Erythroblast (primary cell): Measurements from ENCODE around the gene PLCD1.
"Not testable (repeated sequence)": the region's sequence is repeated elsewhere in the genome, so short reads cannot be mapped to it uniquely, and the experiment has no call there.

Experiments
- DNase-seq, 2 experiments: peaks; one replicate each; lab custom pipeline; 2025; lab: John Stamatoyannopoulos, UW
- GATA1 ChIP-seq: IDR thresholded peaks from 2 replicates; pipeline ENCODE4 v1.6.1; 2011; ENCODE audit warnings: low read depth, mild to moderate bottlenecking, control low read depth, low read length, moderate library complexity
- POLR2A ChIP-seq: IDR thresholded peaks from 2 replicates; pipeline ENCODE4 v1.6.1; 2011; ENCODE audit warnings: mild to moderate bottlenecking, low read length

PLCD1 gene

DNA sequence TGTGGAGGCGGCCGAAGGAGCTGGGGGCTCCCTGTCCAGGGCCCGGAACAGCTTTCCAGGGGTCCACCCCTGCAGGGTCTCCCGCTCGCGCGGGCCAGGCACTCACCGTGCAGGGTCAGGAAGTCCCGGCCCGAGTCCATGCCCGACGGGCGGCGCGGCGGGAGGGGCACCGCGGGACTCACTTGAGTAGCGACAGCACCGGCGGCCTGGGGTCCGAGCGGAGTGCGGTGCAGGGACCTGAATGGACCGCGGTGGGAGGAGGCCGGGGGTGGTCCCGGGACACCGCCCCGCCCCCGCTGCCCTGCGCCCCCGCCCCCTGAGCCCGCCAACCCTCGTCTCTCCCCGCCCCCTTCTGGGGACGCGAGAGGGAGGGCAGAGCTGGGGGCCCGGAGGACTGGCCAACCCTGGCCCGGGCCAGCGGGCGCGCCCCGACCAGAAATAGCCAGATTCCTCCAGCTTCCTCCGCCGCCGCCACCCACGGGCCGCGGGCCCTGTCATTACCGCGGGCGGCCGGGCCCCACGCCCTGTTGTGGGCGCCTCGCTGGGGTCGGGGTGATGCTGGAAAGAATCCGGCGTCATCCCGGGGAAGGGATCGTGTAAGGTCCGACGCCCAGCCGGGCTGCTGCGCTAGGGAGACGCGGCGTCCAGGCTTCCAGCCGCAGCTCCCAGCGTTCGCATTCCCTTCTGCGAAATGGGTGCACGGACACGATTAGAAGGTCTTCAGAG, at the start of gene PLCD1:
Gene PLCD1 (minus strand): TSS at position 243 of the 726 bp plus-strand sequence. CDS start 103 bp downstream, at position 140.
- TF ChIP-seq GATA1 (no peak), POLR2A (no peak)
- no peak for DNase-seq

DNA sequence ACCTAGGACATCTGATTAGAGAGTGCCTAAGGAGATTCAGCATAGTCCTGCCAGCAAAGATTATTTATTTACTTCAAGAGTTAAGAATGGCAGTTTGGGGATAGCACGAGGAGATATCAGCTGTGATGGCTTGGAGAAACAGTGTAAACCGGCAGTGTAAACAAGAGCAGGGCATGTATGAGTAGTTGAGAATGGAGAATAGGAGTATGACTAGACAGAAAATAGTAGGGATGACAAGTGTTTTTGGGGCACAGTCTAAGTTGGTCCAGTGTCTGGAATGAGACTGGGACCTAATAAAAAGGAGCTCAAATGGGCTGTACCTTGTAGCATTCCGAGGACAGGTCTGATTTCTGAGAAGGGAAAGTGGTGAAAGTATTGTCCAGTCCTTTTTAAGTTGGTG, 47.6 kb upstream of the PLCD1 start:
- DNase-seq: not testable (repeated sequence)

DNA sequence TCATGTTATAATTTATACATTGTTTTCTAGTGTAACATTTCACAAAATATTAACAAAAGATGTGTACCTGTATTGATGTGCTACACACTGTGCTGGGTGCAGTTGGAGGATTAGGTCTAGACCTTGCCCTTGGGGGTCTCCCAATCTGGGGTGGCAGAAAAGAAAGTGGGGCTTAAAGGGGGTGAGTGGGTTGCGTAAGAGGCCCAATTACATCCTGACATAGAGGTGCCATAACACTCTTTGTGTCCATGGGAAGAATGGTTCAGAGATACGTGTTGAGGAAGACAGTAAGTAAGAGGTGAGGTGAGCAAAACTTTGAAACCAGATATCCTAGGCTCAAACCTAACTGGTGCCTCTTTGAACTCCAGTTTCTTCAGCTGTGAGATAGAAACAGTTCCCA, 40.6 kb upstream of the PLCD1 start:
- no peak for TF ChIP-seq POLR2A
- TF ChIP-seq GATA1: no peak
- no peak for DNase-seq

DNA sequence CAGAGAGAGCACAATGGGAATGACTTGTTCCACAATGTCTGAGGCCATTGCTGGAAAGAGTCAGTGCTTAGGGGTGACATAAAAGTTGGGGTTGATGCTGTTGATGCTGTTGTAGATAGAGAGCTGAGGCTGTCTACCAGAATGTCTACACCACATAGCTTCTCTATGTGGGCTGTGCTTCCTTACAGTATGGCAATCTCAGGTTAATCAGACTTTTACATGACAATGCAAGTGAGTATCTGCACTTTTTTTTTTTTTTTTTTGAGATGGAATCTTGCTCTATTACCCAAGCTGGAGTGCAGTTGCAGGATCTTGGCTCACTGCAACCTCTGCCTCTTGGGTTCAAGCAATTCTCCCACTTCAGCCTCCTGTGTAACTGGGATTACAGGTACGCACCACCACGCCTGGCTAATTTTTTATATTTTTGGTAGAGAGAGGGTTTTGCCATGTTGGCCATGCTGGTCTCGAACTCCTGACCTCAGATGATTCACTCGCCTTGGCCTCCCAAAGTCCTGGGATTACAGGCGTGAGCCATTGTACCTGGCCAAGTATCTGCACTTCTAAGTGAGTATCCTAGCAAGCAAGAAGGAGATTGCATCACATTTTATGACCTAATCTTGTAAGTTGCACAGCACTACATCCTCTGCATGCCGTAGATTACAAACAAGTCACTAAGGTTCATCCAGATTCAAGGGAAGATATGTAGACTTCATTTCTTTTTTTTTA, 38.2 kb upstream of the PLCD1 start:
- DNase-seq: no peak
- TF ChIP-seq GATA1: no peak

DNA sequence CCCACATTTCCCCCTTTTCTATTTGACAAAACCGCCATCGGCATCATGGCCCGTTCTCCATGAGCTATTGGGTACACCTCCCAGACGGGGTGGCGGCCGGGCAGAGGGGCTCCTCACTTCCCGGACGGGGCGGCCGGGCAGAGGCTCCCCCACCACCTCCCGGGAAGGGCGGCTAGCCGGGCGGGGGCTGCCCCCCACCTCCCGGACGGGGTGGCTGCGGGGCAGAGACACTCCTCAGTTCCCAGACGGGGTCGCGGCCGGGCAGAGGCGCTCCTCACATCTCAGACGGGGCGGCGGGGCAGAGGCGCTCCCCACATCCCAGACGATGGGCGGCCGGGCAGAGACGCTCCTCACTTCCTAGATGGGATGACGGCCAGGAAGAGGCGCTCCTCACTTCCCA, 35.0 kb upstream of the PLCD1 start:
- not testable (repeated sequence) for DNase-seq

DNA sequence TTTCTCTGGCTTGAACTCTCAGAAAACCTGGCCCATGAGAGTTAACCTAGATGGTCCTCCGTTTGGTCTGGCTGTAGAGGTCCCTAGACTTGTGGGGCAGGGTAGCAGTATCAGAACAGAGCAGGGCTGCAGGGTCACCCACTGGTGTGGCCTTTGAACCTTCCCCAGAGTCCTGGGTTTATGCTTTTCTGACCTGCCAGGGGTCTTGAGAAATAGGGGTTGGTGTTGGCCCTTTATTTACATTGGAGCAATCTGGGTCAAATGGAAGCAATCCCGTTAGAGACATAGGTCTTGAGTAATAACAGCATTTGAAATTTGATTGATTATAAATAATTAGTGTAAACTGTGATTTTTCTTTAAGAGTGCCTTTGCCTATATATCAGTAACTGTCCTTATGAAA, 33.4 kb upstream of the PLCD1 start:
- no peak for TF ChIP-seq GATA1
- TF ChIP-seq POLR2A: no peak
- DNase-seq: no peak

DNA sequence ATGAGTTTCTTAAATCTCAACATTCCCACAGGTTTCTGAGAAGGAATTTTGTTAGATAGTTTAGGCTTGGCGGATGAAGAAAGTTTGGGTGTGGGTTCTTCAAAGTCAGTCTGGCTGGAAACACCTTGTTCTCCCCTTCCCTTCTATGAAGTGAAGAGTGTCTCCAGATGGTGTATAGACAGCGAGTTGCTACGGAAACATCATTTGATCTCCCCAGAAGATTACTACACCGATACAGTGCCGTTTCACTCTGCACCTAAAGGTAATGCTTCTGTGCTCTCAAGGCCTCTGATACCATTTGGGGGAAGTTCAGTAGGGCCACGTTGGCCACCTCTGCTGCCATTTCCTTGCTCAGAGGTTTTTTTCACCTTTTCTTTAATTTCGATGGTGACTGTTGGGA, 30.1 kb upstream of the PLCD1 start:
- TF ChIP-seq POLR2A (no peak), GATA1 (no peak)
- no peak for DNase-seq

DNA sequence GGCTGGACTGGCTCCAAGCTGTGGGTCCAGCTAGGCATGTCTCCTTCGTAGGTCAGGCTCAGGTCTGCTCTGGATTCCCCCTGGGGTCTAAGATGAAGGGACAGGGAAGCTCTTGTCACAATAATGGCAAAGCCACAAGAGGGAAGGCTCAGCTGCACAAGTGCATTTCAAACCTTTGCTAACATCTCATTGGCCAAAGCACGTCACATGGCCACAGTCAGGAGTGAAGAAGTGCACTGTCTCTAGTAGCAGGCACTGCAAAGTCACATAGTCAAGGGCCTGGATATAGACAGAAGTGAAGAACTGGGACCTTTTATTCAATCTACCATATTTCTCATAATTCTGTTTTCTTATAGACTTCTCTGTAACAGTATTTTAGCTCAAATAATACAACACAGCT, 29.7 kb upstream of the PLCD1 start:
- TF ChIP-seq POLR2A: no peak
- TF ChIP-seq GATA1: no peak
- no peak for DNase-seq

DNA sequence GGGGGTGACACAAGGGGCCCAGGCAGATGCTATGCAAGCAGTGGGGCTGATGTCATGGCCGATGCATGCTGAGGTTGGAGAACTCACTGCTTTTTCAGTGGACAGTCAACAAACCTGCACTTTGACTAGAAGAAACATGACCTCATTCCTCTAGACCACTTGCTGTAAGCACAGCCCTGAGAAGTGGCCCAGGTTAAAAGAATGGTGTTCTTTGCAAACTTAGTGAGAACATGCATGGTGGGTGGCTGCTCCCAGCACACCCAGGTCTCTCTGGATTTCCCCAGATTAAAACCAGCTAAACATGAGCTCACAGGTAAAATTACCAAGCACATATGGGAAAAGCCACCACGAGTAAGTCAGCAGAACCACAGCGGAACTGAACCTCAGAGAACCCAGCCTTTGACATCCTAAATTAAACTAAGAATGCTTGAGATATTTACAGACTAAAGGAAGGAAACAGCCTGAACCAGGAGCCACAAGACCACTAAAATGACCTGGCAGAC, 25.1 kb upstream of the PLCD1 start:
- TF ChIP-seq GATA1: no peak
- TF ChIP-seq POLR2A: no peak
- no peak for DNase-seq

DNA sequence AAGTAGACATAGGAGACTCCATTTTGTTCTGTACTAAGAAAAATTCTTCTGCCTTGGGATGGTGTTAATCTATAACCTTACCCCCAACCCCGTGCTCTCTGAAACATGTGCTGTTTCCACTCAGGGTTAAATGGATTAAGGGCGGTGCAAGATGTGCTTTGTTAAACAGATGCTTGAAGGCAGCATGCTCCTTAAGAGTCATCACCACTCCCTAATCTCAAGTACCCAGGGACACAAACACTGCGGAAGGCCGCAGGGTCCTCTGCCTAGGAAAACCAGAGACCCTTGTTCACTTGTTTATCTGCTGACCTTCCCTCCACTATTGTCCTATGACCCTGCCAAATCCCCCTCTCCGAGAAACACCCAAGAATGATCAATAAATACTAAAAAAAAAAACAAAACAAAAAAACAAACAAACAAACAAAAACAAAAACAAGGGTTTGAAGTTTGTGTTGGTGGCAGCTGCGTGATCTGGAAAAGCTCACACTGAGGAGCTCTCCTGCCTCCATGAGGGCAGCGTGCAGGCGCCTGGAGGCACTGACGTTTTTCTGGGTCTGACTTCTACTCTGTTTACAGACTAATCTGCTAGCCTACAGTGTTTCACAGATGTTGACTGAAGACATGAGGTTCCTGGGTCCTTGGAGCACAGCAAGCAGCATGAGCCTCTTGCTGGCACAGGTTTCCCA, 24.5 kb upstream of the PLCD1 start:
- not testable (repeated sequence) for DNase-seq

DNA sequence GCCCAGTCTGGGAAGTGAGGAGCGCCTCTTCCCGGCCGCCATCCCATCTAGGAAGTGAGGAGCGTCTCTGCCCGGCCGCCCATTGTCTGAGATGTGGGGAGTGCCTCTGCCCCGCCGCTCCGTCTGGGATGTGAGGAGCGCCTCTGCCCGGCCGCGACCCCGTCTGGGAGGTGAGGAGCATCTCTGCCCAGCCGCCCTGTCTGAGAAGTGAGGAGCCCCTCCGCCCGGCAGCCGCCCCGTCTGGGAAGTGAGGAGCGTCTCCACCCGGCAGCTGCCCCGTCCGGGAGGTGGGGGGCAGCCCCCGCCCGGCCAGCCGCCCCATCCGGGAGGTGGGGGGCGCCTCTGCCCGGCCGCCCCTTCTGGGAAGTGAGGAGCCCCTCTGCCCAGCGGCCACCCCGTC, 23.8 kb upstream of the PLCD1 start:
- DNase-seq: not testable (repeated sequence)

DNA sequence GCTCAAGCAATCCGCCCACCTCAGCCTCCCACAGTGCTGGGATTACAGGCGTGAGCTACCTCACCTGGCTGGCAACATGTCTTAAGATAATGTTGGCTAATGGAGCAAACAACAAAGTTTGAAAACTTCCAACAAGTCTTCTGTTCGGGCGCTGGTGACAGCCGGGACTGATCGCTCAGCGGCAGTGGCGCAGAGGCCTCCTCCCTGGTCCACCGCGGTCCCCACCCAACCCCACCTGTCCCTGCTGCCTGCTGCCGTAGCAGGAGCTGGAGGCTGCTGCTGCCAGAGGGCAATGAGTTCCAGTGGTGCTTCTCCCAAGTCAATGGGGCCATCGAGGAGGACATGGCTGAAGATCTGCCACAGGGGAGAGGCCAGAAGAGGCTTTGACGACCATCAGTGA, 21.7 kb upstream of the PLCD1 start:
- no peak for DNase-seq
- TF ChIP-seq POLR2A (no peak), GATA1 (no peak)

DNA sequence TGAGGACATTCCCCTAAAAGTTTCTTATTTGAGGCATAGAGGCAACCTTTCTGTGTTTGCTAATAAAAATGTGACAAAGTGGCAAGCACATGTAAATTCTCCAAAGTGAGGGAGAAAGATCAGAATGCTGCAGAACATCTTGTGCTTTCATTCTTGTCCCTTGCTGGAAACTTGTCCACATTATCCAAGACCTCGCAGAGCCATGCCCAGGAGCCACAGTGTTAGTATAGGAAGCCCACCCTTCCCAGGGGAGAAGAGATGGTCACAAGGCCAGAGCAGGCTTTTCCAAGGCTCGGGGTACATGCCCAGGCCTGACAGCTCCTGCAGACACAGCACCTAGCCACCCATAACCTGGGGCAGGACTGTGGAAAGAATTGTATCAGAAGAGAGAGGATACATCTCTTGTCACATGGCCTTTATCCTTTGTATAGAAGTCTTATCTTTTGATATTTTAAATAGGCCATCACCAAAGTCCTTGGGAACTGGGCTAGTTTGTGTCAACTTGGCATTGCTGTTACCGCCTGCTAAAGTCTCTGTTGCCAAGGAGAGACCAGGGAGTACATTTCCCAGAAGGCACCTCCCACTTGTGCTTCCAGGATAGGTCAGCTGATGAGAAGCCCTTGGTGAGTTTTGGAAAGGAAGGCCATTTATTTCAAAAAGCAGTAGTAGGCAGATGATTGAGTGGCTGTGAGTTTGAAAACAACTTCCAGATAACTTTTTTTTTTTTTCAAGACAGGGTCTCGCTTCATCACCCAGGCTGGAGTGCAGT, 20.1 kb upstream of the PLCD1 start:
- TF ChIP-seq GATA1: no peak
- no peak for TF ChIP-seq POLR2A
- DNase-seq: no peak

DNA sequence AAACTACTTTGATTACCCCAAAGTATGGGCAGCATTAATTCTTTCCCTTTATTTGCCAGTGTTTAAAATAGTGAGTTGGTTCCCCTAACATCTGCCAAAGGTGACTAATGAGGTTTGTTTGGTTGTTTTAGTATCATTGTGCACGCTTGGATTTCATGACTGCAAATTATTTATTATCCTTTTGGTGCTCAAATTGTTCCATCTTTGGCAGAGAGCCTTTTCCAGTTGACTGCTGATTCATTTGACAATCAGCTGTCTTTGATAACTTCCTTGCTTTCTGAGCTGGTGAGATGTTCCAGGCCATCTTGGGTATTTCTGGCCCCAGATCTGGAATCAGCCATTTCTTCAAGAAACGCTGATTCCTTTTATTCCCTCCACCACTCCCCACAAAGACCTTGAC, 18.5 kb upstream of the PLCD1 start:
- DNase-seq: no peak
- TF ChIP-seq POLR2A (no peak), GATA1 (no peak)
